ENCODE measurements around the gene CLIP3. TPM values are rescaled to one million over a fixed set of nuclear protein-coding genes. Genes with fewer than 3 reads are reported as not detected.
A peak's percentile ranks its signal among the peaks of the same experiment; 100 is the strongest.

The CLIP3 gene
- total RNA-seq, 2 donors from 2014 or later = 3.3 to 4.9 TPM

- Histone ChIP-seq H3K4me3 (no peak overlapping the region), H3K27ac (no peak overlapping the region), H3K4me1 (peaks cover 22% of the 10 kb centered on the region), H3K9me3 (no peaks in the 10 kb centered on the region), H3K27me3 (no peaks in the 10 kb centered on the region), H3K36me3 (replicated peaks in 1 of 2; ENCODE audit: insufficient read depth in 1 of 2, low read depth in 2 of 2) (no peaks in the 10 kb centered on the region)
- intact Hi-C loops (cut with DNase I) = no loop called here
- 68 to 74% methylated on average over 3 to 5 of the region's 5 CpGs for WGBS, 2 donors
- no peak for TF ChIP-seq POLR2A (IDR thresholded peaks at IDR 0.05)
- TF ChIP-seq, protein P1, sequence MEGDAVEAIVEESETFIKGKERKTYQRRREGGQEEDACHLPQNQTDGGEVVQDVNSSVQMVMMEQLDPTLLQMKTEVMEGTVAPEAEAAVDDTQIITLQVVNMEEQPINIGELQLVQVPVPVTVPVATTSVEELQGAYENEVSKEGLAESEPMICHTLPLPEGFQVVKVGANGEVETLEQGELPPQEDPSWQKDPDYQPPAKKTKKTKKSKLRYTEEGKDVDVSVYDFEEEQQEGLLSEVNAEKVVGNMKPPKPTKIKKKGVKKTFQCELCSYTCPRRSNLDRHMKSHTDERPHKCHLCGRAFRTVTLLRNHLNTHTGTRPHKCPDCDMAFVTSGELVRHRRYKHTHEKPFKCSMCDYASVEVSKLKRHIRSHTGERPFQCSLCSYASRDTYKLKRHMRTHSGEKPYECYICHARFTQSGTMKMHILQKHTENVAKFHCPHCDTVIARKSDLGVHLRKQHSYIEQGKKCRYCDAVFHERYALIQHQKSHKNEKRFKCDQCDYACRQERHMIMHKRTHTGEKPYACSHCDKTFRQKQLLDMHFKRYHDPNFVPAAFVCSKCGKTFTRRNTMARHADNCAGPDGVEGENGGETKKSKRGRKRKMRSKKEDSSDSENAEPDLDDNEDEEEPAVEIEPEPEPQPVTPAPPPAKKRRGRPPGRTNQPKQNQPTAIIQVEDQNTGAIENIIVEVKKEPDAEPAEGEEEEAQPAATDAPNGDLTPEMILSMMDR (IDR thresholded peaks at IDR 0.05) = no peak
- ATAC-seq (no peak), DNase-seq (no peak)
These were observed 25.7 kb downstream of the CLIP3 start for GRCh38 chr19:36006955-36007354.

DNA sequence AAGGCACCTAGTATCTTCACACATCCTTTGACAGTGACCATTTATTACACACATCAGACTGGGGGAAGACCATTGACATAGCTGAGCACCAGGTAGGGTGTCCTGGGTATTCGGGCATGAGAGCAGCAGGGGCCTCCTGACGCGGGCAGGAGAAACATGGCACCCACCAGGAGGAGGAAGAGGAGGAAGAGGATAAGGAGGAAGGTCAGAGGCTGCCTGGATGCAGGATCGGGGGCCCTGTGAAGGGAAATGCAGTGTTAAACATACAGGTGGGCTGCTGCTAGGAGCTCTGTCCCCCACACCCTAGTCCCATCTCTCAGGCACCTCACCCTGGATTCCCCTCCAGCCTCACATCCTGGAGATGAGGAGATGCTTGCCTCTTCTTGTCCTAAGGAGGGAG, 29.4 kb downstream of the CLIP3 start:
- no peaks in the 10 kb centered on the region for H3K27me3 ChIP-seq
- peaks cover 20% of the 10 kb centered on the region for H3K4me1 ChIP-seq
- H3K36me3 ChIP-seq (replicated peaks in 1 of 2; ENCODE audit: insufficient read depth in 1 of 2, low read depth in 2 of 2) = no peaks in the 10 kb centered on the region
- ATAC-seq (no peak), DNase-seq (no peak)
- no peaks in the 10 kb centered on the region for H3K9me3 ChIP-seq
- intact Hi-C loops (cut with DNase I) = no loop called here
- H3K27ac ChIP-seq = no peak overlapping the region
- no peak for TF ChIP-seq POLR2A (IDR thresholded peaks at IDR 0.05)
- TF ChIP-seq, protein P1 (IDR thresholded peaks at IDR 0.05) = no peak
- WGBS, 2 donors = 75 to 89% methylated on average over 3 to 4 of the region's 4 CpGs
- H3K4me3 ChIP-seq = no peak overlapping the region

DNA sequence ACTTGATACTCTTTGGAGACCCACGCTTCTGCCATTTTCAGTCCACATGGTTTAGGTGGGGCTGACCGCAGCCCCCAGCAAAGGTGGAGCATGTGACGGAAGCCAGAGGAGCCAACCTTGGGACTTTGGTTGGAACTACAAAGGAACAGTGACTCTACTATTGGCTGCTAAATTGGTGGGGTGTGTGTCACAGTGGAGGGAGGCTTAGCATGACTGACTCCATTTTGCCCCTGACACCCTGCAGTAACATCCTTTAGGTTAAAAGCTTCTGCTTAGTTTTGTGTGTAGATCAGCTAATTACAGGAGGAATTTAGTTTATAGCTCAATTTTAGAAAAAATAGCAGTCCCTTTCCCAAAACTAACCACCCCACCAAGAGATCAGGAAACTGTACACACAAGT, 31.1 kb downstream of the CLIP3 start:
- Histone ChIP-seq H3K27ac (no peak overlapping the region), H3K36me3 (replicated peaks in 1 of 2; ENCODE audit: insufficient read depth in 1 of 2, low read depth in 2 of 2) (no peaks in the 10 kb centered on the region), H3K4me3 (no peak overlapping the region), H3K9me3 (no peaks in the 10 kb centered on the region), H3K27me3 (no peaks in the 10 kb centered on the region), H3K4me1 (peaks cover 25% of the 10 kb centered on the region)
- WGBS, 2 donors = 98 to 100% methylated on average over 3 of the region's 3 CpGs
- intact Hi-C loops (cut with DNase I) = no loop called here
- TF ChIP-seq POLR2A (IDR thresholded peaks at IDR 0.05) = no peak
- TF ChIP-seq, protein P1 (IDR thresholded peaks at IDR 0.05) = no peak
- ATAC-seq = no peak
- DNase-seq = no peak

GRCh38 chr19:35996777-35997176, 35.9 kb downstream of the CLIP3 start:
- no peak for ATAC-seq
- H3K27ac ChIP-seq = peak overlapping the region in 2 of 4 donors; percentile 60 to 85
- no peak overlapping the region for H3K4me3 ChIP-seq
- intact Hi-C loops (cut with DNase I) = no loop called here
- no peaks in the 10 kb centered on the region for H3K27me3 ChIP-seq
- no peak for DNase-seq
- no peaks in the 10 kb centered on the region for H3K36me3 ChIP-seq (replicated peaks in 1 of 2; ENCODE audit: insufficient read depth in 1 of 2, low read depth in 2 of 2)
- H3K9me3 ChIP-seq = no peaks in the 10 kb centered on the region
- peaks cover 42% of the 10 kb centered on the region for H3K4me1 ChIP-seq
- TF ChIP-seq, protein P1 (IDR thresholded peaks at IDR 0.05) = no peak
- TF ChIP-seq POLR2A (IDR thresholded peaks at IDR 0.05) = no peak
- 80 to 84% methylated on average over 8 of the region's 8 CpGs for WGBS, 2 donors
